WI38 (cell line): ENCODE measurements around the gene MACROD2.

Source experiments
- H3K4me3 ChIP-seq: 2 replicates; pipeline ENCODE4 v1.5.1; 2011; ENCODE audit warnings: low read depth, mild to moderate bottlenecking, control low read depth, low read length
- CTCF ChIP-seq: IDR thresholded peaks from 2 replicates; pipeline ENCODE4 v1.5.1; 2012; ENCODE audit warnings: low read depth, mild to moderate bottlenecking, control low read depth, low read length

MACROD2 gene

GRCh38 chr20:14510341-14510740 is 515.0 kb downstream of the MACROD2 start:
- TF ChIP-seq CTCF, result no peak
- no peak overlapping the region for H3K4me3 ChIP-seq

GRCh38 chr20:14512839-14513238 is 517.5 kb downstream of the MACROD2 start:
- no peak overlapping the region for H3K4me3 ChIP-seq
- TF ChIP-seq CTCF, result no peak

GRCh38 chr20:14518648-14519047 is 523.3 kb downstream of the MACROD2 start:
- TF ChIP-seq CTCF, result no peak
- H3K4me3 ChIP-seq, result no peak overlapping the region

GRCh38 chr20:14521016-14521415 is 525.7 kb downstream of the MACROD2 start:
- no peak overlapping the region for H3K4me3 ChIP-seq

DNA sequence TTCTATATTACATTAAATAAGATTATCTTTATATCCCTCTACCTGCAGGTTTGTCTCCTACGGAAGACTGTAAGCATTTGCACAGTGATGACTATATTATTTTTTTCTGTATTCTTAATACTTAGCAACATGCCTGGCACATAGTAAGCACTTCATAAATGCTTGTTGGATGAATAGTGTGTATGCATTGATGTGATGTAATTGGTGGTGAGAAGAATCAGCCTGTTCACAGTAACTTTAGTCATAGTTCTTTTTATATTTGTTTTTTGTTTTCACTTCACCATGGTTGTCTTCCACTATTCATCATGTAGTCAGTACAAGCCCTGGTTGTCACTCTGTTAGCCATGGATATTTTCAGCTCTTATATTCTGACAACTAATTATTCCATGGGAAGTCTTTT is 526.1 kb downstream of the MACROD2 start:
- H3K4me3 ChIP-seq, result no peak overlapping the region
- TF ChIP-seq CTCF, result no peak

More at GRCh38 chr20:14521016-14521415, 525.7 kb downstream of the MACROD2 start:
- no peak for TF ChIP-seq CTCF

GRCh38 chr20:14522595-14522994 is 527.3 kb downstream of the MACROD2 start:
- no peak overlapping the region for H3K4me3 ChIP-seq
- TF ChIP-seq CTCF, result no peak

DNA sequence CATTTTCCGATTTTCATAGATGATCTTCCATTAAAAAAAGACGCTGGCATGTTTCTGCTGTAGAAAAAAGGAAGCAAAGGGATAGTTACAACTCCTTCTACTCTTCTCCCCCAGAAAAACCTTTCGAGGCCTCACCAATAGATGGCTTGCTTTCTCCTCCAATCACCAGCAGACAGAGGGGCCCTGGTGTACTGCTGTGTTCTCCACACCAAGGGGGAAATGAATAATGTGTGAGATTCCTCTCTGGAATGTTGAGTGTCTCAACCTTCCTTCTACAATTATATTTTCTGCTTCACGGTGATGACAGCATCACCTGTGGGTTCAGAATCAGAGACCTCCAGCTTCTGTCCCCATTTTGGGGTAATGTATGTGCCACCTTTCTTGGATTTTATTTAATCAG is 527.8 kb downstream of the MACROD2 start:
- H3K4me3 ChIP-seq, result no peak overlapping the region
- no peak for TF ChIP-seq CTCF
